CD14-positive monocyte (primary cell): ENCODE measurements around the gene CKAP4. TPM values are rescaled to one million over a fixed set of nuclear protein-coding genes. Genes with fewer than 3 reads are reported as not detected.

ENCODE experiments used
- DNase-seq, 3 donors: peaks; one replicate each; pipeline ENCODE4 v3.0.0-alpha.2; 2011 to 2022
- H2AFZ ChIP-seq: 2 replicates; pipeline ENCODE4 v1.6.0; 2012; ENCODE audit warnings: mild to moderate bottlenecking, low read depth, low read length, inconsistent platforms; ENCODE audit not compliant: insufficient read depth, poor library complexity, severe bottlenecking
- H3K27ac ChIP-seq, 2 donors: 1 replicate in 1 of 2; 2 replicates in 1 of 2; pipeline ENCODE4 v1.5.1; 2012 to 2013; ENCODE audit warnings: low read length in 2 of 2, control low read depth in 1 of 2, inconsistent platforms in 1 of 2, low read depth in 1 of 2, mild to moderate bottlenecking in 1 of 2
- H3K27me3 ChIP-seq, 2 donors: one replicate each; pipeline versions ENCODE4 v1.6.0 to v1.6.1; 2011 to 2013; ENCODE audit warnings: low read length in 2 of 2; ENCODE audit not compliant: control insufficient read depth in 2 of 2, insufficient read depth in 2 of 2
- H3K36me3 ChIP-seq, 2 donors: replicated peaks in 1 of 2; 1 replicate in 1 of 2; 2 replicates in 1 of 2; pipeline versions ENCODE4 v1.5.1 to v1.6.1; 2012 to 2013; ENCODE audit warnings: low read length in 2 of 2, control low read depth in 1 of 2, inconsistent platforms in 1 of 2, mild to moderate bottlenecking in 1 of 2; ENCODE audit not compliant: insufficient read depth in 2 of 2, control insufficient read depth in 1 of 2
- H3K4me1 ChIP-seq, 2 donors: 1 replicate in 1 of 2; 2 replicates in 1 of 2; pipeline versions ENCODE4 v1.5.1 to v1.6.1; 2012 to 2013; ENCODE audit warnings: low read length in 2 of 2, control low read depth in 1 of 2, inconsistent platforms in 1 of 2, mild to moderate bottlenecking in 1 of 2, moderate library complexity in 1 of 2; ENCODE audit not compliant: insufficient read depth in 2 of 2, control insufficient read depth in 1 of 2
- H3K4me2 ChIP-seq: replicated peaks from 2 replicates; pipeline ENCODE3; 2012; ENCODE audit warnings: low read length, moderate library complexity, mild to moderate bottlenecking; ENCODE audit not compliant: poor library complexity, severe bottlenecking; ENCODE audit errors: extremely low read depth
- H3K4me3 ChIP-seq, 3 experiments: fragments of 200-600 bp in 1 of 3; sonication (generic) in 1 of 3; replicated peaks in 1 of 3; 1 replicate in 2 of 3; 2 replicates in 1 of 3; pipeline ENCODE4 v1.5.1; 2011 to 2013; ENCODE audit warnings: low read length in 3 of 3, mild to moderate bottlenecking in 3 of 3, control low read depth in 2 of 3, low read depth in 2 of 3, inconsistent platforms in 1 of 3, moderate library complexity in 1 of 3
- H3K79me2 ChIP-seq: 2 replicates; pipeline ENCODE4 v1.6.0; 2012; ENCODE audit warnings: mild to moderate bottlenecking, control low read depth, inconsistent platforms, low read length, moderate library complexity; ENCODE audit not compliant: insufficient read depth
- H3K9ac ChIP-seq: 2 replicates; pipeline ENCODE4 v1.6.0; 2017; ENCODE audit warnings: low read length, mild to moderate bottlenecking; ENCODE audit not compliant: insufficient read depth, poor library complexity, severe bottlenecking
- H3K9me3 ChIP-seq, 2 donors: replicated peaks in 1 of 2; 1 replicate in 1 of 2; 2 replicates in 1 of 2; pipeline versions ENCODE4 v1.5.1 to v1.6.1; 2012 to 2013; ENCODE audit warnings: low read length in 2 of 2, control low read depth in 1 of 2; ENCODE audit not compliant: control insufficient read depth in 1 of 2, insufficient read depth in 1 of 2
- H4K20me1 ChIP-seq: 2 replicates; pipeline ENCODE4 v1.6.0; 2012; ENCODE audit warnings: mild to moderate bottlenecking, low read length, control low read depth, moderate library complexity; ENCODE audit not compliant: insufficient read depth
- H3K27ac Mint-ChIP-seq, 7 donors: one replicate each; pipeline ENCODE4 v1.8.0; 2020; ENCODE audit warnings: mild to moderate bottlenecking in 7 of 7, mixed read lengths in 7 of 7, moderate library complexity in 6 of 7, inconsistent platforms in 2 of 7
- H3K27me3 Mint-ChIP-seq, 3 donors: one replicate each; pipeline ENCODE4 v1.8.0; 2021 to 2022; ENCODE audit warnings: low read depth in 3 of 3, mild to moderate bottlenecking in 3 of 3, mixed read lengths in 3 of 3, moderate library complexity in 3 of 3, inconsistent platforms in 1 of 3
- H3K36me3 Mint-ChIP-seq, 2 donors: one replicate each; pipeline ENCODE4 v1.8.0; 2020; ENCODE audit warnings: mixed read lengths in 2 of 2, inconsistent platforms in 1 of 2, mild to moderate bottlenecking in 1 of 2
- H3K4me1 Mint-ChIP-seq: one replicate; pipeline ENCODE4 v1.8.0; 2020; ENCODE audit warnings: mild to moderate bottlenecking, mixed read lengths
- H3K4me3 Mint-ChIP-seq, 2 donors: one replicate each; pipeline ENCODE4 v1.8.0; 2020; ENCODE audit warnings: mild to moderate bottlenecking in 2 of 2, mixed read lengths in 2 of 2, moderate library complexity in 1 of 2
- H3K9me3 Mint-ChIP-seq, 7 donors: one replicate each; pipeline ENCODE4 v1.8.0; 2020 to 2022; ENCODE audit warnings: mixed read lengths in 7 of 7, mild to moderate bottlenecking in 6 of 7, moderate library complexity in 6 of 7, inconsistent platforms in 2 of 7
- CTCF ChIP-seq: fragments of 200-600 bp; IDR thresholded peaks from one replicate; pipeline ENCODE4 v1.8.0; 2022; ENCODE audit warnings: antibody characterized with exemption, mild to moderate bottlenecking
- WGBS: methylation state at CpG from one replicate; pipeline ENCODE4 v1.1.5; 2013; ENCODE audit warnings: missing lambda C conversion rate; ENCODE audit not compliant: insufficient coverage; 5-methylcytosine and 5-hydroxymethylcytosine counted together
- intact Hi-C, 2 donors: fragments of 100-400 bp; cut with micrococcal nuclease; formaldehyde crosslinking; loops; one replicate each; pipeline versions ENCODE4 v1.15.0 to v1.15.1; 2023
- polyA plus RNA-seq, 3 donors: library from polyadenylated mRNA; depleted of rRNA in 1 of 3; unstranded in 2 of 3; stranded (reverse) in 1 of 3; fragments of 300-500 nt in 2 of 3; fragments of >200 nt in 1 of 3; fragmentation: Illumina TruSeq in 2 of 3; gene quantifications; 1 replicate in 2 of 3; 2 replicates in 1 of 3; pipeline ENCODE4 v1.2.3, GENCODE V29; 2012 to 2021
- small RNA-seq: library from RNA; depleted of rRNA; stranded (forward); fragments of <200 nt; gene quantifications from one replicate; pipeline ENCODE3, GENCODE V24; 2012; ENCODE audit warnings: low read depth; ENCODE audit not compliant: insufficient read length

CKAP4 gene
- polyA plus RNA-seq, 3 donors = 46.9 to 59.4 (median 55.9) TPM

- Histone ChIP-seq H3K4me2 (no peak overlapping the region), H3K36me3 (no peaks in the 10 kb centered on the region), H3K79me2 (no peaks in the 10 kb centered on the region), H4K20me1 (no peaks in the 10 kb centered on the region), H2AFZ (no peak overlapping the region), H3K9ac (no peak overlapping the region), H3K27me3 (peaks cover 0 to 10% of the 10 kb centered on the region in 2 donors), H3K4me1 (no peaks in the 10 kb centered on the region), H3K9me3 (no peaks in the 10 kb centered on the region), H3K4me3 (no peak overlapping the region), H3K27ac (no peak overlapping the region)
- H3K9me3 Mint-ChIP-seq = no peaks in the 10 kb centered on the region
- no peak overlapping the region for H3K27ac Mint-ChIP-seq
- intact Hi-C loops = no loop called here
- no peak for DNase-seq
- H3K4me3 Mint-ChIP-seq = no peak overlapping the region
- WGBS = 88% methylated on average over 3 of the region's 4 CpGs
- no peaks in the 10 kb centered on the region for H3K4me1 Mint-ChIP-seq
- no peak for TF ChIP-seq CTCF
- H3K36me3 Mint-ChIP-seq = no peaks in the 10 kb centered on the region
- peaks cover 2 to 23% (median 15%) of the 10 kb centered on the region in 3 donors for H3K27me3 Mint-ChIP-seq
These were observed 58.5 kb downstream of the CKAP4 start for GRCh38 chr12:106189341-106189740.

- Mint-ChIP-seq H3K4me3 (no peak overlapping the region), H3K36me3 (no peaks in the 10 kb centered on the region), H3K27me3 (peaks cover 3 to 25% (median 15%) of the 10 kb centered on the region in 3 donors), H3K27ac (no peak overlapping the region), H3K4me1 (no peaks in the 10 kb centered on the region), H3K9me3 (no peaks in the 10 kb centered on the region)
- TF ChIP-seq CTCF = no peak
- Histone ChIP-seq H3K79me2 (no peaks in the 10 kb centered on the region), H3K4me1 (no peaks in the 10 kb centered on the region), H3K9me3 (no peaks in the 10 kb centered on the region), H4K20me1 (no peaks in the 10 kb centered on the region), H3K27me3 (peaks cover 0 to 10% of the 10 kb centered on the region in 2 donors), H3K4me3 (no peak overlapping the region), H3K4me2 (no peak overlapping the region), H3K27ac (no peak overlapping the region), H2AFZ (no peak overlapping the region), H3K9ac (no peak overlapping the region), H3K36me3 (no peaks in the 10 kb centered on the region)
- intact Hi-C loops = no loop called here
- 70% methylated on average over 6 of the region's 10 CpGs for WGBS
- DNase-seq = no peak
These were observed 59.6 kb downstream of the CKAP4 start for GRCh38 chr12:106188256-106188655.

Small RNAs within 50 kb of the gene (small RNA-seq; reads per million reads assigned to genes)
- gene RNU7-94P = not detected

Other genes with a start within 250 kb of the CKAP4 start
- not detected for gene NUAK1, start 109.1 kb downstream of the CKAP4 start, polyA plus RNA-seq
- gene TCP11L2, start 54.7 kb upstream of the CKAP4 start, polyA plus RNA-seq = 10 to 100 TPM; 23.5 to 37.3 (median 35.8) TPM
- 1 to 10 TPM; 1.7 to 2.6 (median 2.0) TPM for gene POLR3B, start 109.7 kb upstream of the CKAP4 start, polyA plus RNA-seq